ENCODE results near the gene SYK. TPM values are rescaled to one million over a fixed set of nuclear protein-coding genes. Genes with fewer than 3 reads are reported as not detected.
A peak's percentile ranks its signal among the peaks of the same experiment; 100 is the strongest.

SYK gene
- total RNA-seq, 1 donor from 2014 or later = 13.0 TPM

DNA sequence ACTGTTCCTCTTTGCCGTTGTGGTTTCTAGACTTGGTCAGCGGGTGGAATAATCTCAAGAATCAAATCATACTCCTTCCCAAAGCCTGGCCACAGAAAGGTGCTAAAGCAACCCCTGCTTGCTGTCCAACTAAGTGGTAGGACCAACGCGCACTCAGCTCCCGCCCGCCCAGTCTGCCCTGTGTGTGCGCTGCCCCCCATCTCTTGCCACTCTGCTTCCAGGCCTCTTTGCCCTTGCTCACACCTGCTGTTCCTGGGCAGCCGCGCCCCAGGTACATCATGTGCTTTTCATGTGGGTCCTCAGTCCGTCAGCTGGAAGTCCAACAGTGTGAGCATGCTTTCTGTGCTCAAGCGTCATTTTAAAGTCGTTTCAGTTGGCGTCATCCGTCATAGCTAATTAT lies 65.5 kb downstream of the SYK start:
- Mint-ChIP-seq H3K9me3 (no peaks in the 10 kb centered on the region), H3K36me3 (peaks cover 8% of the 10 kb centered on the region), H3K27ac (no peak overlapping the region), H3K4me1 (ENCODE audit: unreplicated experiment) (peaks cover 4% of the 10 kb centered on the region), H3K27me3 (no peaks in the 10 kb centered on the region), H3K4me3 (no peak overlapping the region)
- TF ChIP-seq, protein P1, sequence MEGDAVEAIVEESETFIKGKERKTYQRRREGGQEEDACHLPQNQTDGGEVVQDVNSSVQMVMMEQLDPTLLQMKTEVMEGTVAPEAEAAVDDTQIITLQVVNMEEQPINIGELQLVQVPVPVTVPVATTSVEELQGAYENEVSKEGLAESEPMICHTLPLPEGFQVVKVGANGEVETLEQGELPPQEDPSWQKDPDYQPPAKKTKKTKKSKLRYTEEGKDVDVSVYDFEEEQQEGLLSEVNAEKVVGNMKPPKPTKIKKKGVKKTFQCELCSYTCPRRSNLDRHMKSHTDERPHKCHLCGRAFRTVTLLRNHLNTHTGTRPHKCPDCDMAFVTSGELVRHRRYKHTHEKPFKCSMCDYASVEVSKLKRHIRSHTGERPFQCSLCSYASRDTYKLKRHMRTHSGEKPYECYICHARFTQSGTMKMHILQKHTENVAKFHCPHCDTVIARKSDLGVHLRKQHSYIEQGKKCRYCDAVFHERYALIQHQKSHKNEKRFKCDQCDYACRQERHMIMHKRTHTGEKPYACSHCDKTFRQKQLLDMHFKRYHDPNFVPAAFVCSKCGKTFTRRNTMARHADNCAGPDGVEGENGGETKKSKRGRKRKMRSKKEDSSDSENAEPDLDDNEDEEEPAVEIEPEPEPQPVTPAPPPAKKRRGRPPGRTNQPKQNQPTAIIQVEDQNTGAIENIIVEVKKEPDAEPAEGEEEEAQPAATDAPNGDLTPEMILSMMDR (conservative IDR thresholded peaks at IDR 0.05) = no peak
- DNase-seq (ENCODE audit: extremely low spot score, unreplicated experiment) = no peak

GRCh38 chr9:90868555-90868954 lies 66.9 kb downstream of the SYK start:
- Mint-ChIP-seq H3K36me3 (peaks cover 8% of the 10 kb centered on the region), H3K4me1 (ENCODE audit: unreplicated experiment) (peaks cover 4% of the 10 kb centered on the region), H3K27me3 (no peaks in the 10 kb centered on the region), H3K27ac (no peak overlapping the region), H3K4me3 (no peak overlapping the region), H3K9me3 (no peaks in the 10 kb centered on the region)
- TF ChIP-seq, protein P1 (conservative IDR thresholded peaks at IDR 0.05) = no peak
- no peak for DNase-seq (ENCODE audit: extremely low spot score, unreplicated experiment)

GRCh38 chr9:90869361-90869760 lies 67.7 kb downstream of the SYK start:
- Mint-ChIP-seq H3K4me3 (no peak overlapping the region), H3K27ac (no peak overlapping the region), H3K27me3 (no peaks in the 10 kb centered on the region), H3K36me3 (peaks cover 8% of the 10 kb centered on the region), H3K4me1 (ENCODE audit: unreplicated experiment) (peaks cover 4% of the 10 kb centered on the region), H3K9me3 (no peaks in the 10 kb centered on the region)
- TF ChIP-seq, protein P1 (conservative IDR thresholded peaks at IDR 0.05) = no peak
- DNase-seq (ENCODE audit: extremely low spot score, unreplicated experiment) = no peak

GRCh38 chr9:90870621-90871326 lies 69.2 kb downstream of the SYK start:
- no peaks in the 10 kb centered on the region for H3K9me3 Mint-ChIP-seq
- peaks cover 8% of the 10 kb centered on the region for H3K36me3 Mint-ChIP-seq
- no peak overlapping the region for H3K4me3 Mint-ChIP-seq
- no peaks in the 10 kb centered on the region for H3K27me3 Mint-ChIP-seq
- H3K27ac Mint-ChIP-seq = no peak overlapping the region
- no peak for DNase-seq (ENCODE audit: extremely low spot score, unreplicated experiment)
- TF ChIP-seq, protein P1 (conservative IDR thresholded peaks at IDR 0.05) = peak; percentile 96
- H3K4me1 Mint-ChIP-seq (ENCODE audit: unreplicated experiment) = peaks cover 4% of the 10 kb centered on the region

DNA sequence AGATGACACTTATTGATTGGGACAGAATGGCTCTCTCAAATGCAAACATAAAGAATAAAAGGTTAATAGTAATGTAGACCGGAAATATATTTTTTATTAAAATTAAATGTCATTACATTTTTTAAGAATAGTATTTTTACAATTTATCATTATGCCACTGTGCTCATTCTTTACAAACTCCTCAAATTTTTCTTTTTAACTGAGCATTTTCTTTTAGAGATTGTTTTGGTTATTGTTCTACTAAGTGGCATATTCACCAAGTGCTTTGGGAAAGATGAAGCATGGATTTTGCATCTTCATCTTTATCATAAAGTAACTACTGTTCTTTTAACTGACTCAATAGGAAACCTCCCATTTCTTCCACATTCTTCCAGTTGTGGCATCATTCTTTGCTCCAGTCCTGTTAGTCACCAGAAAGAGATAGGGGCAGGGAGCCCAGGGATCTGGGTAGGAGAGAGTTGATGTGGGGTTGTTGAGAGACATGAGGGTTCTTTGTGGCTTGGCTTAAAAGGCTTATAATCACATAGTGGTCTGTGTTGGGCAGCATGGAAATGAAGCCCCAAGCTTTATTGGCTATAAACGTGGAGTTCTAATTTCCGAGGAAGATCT lies 69.8 kb downstream of the SYK start:
- H3K9me3 Mint-ChIP-seq = no peaks in the 10 kb centered on the region

More for the DNA sequence above, 69.8 kb downstream of the SYK start:
- TF ChIP-seq, protein P1 (conservative IDR thresholded peaks at IDR 0.05) = peak; percentile 27
- DNase-seq (ENCODE audit: extremely low spot score, unreplicated experiment) = no peak
- Mint-ChIP-seq H3K36me3 (peaks cover 8% of the 10 kb centered on the region), H3K4me3 (no peak overlapping the region), H3K27ac (no peak overlapping the region), H3K4me1 (ENCODE audit: unreplicated experiment) (peaks cover 4% of the 10 kb centered on the region), H3K27me3 (no peaks in the 10 kb centered on the region)

Measured in type B pancreatic cell (in vitro differentiated cells).